Glomerular endothelial cell (primary cell): ENCODE data around the gene KIF26A. TPM values are rescaled to one million over a fixed set of nuclear protein-coding genes. Genes with fewer than 3 reads are reported as not detected.
"Not testable (repeated sequence)": the region's sequence is repeated elsewhere in the genome, so short reads cannot be mapped to it uniquely, and the experiment has no call there.

ENCODE experiments used
- DNase-seq: peaks from one replicate; pipeline ENCODE4 v3.0.0-alpha.2; 2011; ENCODE audit warnings: low read depth, low spot score; ENCODE audit errors: extremely low read depth
- total RNA-seq: library from RNA; depleted of rRNA; stranded (reverse); fragments of >200 nt; gene quantifications from 2 replicates; pipeline ENCODE4 v1.2.3, GENCODE V29; 2015

KIF26A gene
- total RNA-seq, 1 donor from 2014 or later, result 19.8 TPM

DNA sequence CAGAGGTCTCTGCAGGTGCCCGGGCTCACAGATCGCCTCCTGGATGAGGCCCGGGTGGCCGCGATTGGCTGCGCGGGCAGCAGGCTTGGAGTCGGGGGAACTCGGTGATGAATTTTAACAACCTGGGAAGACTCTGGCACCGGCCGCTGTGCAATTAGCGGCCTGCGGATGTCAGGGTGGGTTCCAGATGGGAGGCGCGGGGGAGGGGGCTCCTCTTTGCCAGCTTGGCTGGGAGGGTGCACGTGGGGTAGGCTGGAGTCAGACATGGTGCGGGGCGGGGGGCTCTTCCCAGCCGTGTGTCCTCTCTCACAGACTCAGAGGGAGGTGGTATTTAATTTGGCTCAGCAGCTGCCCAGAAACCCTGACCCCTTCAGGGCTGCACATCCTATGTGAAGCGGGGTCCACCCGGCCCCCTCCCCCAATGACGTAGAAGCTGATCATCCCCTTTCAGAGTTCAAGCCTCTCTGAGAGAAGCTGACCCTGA is 81.4 kb downstream of the KIF26A start:
- no peak for DNase-seq

DNA sequence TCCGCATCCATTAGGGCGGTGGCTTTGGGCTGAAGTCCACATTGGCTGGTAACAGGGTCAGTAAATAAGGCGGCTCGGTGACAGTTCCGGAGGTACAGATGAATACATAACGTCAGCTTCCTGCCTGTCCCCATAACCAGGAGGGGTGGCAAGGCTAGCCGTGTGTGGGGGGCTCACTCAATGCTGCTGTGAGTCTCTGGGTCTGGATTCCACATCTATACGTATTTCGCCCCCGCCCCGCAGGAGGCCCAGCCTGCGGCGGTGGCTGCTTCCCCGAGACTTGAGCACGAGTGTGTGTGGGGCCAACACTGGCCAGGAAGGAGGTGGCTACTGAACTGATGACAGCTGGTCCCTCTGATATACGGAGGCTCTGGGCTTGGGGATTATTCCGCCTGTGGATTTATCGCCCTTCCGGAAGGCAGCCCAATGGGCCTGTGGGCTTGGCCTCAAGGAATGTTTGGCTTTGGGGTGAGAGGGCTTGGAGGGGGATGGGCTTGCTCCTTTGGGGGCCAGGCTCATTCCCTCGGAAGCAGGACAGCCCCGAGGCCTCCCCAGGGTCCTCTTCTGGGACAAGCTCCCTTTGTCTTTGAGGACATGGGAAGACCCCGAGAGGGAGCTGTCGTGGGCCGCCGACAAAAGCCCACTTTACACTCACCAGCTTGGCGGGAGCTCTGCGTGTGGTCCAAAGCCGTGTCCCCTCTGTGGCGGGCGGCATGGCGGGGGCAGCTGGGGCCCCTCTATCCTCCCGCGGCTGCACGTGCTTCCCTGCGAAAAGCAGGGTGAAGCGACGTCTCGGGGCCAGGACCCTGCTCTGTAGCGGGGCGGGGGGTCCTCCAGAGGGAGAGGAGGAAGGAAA is 82.1 kb downstream of the KIF26A start:
- no peak for DNase-seq

DNA sequence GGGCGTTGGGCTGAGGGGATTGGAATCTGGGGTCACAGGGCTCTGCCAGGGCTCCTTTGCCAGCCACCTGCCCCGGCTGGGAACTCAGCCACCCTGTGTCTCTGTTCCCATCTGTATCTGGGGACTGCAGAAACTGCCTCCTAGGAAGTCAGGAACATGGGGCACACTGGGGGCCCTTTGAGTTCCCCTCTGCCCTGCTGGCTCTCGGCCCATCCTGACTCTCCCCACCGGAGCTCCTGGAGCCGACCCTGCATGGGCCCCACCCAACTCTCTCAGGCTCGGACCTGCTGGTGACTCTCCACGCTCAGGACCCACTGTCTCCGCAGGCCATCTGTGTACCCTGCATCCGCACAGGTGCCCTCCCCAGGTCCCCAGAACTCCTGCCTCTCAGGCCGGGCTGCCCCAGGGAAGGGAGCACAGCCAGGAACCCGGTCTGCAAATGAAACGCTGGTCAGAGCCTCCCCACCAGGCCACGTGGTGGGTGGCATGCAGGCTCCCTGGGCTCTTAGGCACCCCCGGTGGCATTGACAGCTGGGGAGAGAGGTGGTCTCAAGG is 82.8 kb downstream of the KIF26A start:
- DNase-seq, result no peak

DNA sequence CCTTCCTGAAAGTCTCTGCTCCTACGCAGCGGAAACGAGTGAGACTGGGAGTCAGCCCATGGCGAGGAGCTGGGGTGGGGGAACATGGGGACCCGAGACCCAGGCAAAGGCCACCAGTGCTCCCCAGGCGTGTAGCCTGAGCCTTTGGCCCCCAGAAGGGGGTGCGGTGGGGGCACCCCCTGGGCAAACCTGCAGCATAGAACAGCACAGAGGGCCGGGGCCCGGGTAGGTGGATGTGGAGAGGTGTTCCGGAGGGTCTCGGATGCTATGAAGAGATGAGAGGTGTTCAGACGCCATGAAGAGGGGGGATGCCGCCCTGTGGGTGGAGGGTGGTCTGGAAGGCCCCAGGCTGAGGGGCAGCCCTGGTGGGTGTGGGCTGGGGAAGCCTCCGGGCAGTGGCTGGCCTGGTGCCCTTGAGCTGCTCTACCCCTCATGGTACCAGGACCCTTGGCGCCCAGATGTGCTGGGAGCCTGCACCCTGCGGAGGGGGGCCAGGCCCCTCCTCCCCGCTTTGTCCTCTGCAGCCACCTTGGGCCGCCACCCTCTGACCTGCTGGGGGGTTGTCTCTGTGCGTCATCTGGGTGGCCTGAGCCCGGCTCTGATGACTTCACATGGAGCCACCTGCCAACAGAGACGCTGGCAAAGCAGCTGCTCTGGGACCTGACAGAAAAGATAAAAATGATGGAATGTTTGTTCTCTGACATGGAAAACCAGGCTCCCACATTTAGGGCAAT is 83.4 kb downstream of the KIF26A start:
- no peak for DNase-seq

DNA sequence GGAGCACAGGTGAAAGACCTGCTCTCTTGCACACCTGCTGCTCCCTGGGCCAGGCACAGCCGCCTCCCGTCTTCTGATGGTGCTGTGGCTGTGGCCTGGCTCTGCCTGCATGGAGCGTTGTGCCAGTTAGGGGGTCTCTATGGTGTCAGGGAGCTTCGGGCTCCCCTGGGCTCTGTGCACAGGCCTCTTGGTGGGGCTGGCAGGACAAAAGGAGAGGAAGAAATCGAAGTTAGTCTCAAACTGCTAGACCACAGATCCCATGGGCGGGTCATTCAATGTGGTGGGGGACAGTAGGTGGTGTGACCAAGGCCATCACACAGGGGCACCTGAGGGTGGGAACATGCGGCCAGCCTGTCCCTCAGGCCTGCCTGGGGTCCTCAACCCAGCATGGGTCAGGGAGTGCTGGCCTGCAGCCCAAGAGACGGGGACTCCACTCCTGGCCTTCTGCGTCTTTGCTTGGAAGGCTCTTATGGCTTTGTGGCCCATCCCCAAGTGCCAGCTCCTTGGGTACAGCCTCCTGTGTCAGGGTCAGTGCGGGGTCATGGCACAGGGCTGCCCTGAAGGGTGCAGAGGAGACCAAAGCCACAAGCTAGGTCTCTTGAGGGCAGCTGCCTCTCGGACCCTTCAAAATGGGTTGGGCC is 84.1 kb downstream of the KIF26A start:
- DNase-seq, result no peak

DNA sequence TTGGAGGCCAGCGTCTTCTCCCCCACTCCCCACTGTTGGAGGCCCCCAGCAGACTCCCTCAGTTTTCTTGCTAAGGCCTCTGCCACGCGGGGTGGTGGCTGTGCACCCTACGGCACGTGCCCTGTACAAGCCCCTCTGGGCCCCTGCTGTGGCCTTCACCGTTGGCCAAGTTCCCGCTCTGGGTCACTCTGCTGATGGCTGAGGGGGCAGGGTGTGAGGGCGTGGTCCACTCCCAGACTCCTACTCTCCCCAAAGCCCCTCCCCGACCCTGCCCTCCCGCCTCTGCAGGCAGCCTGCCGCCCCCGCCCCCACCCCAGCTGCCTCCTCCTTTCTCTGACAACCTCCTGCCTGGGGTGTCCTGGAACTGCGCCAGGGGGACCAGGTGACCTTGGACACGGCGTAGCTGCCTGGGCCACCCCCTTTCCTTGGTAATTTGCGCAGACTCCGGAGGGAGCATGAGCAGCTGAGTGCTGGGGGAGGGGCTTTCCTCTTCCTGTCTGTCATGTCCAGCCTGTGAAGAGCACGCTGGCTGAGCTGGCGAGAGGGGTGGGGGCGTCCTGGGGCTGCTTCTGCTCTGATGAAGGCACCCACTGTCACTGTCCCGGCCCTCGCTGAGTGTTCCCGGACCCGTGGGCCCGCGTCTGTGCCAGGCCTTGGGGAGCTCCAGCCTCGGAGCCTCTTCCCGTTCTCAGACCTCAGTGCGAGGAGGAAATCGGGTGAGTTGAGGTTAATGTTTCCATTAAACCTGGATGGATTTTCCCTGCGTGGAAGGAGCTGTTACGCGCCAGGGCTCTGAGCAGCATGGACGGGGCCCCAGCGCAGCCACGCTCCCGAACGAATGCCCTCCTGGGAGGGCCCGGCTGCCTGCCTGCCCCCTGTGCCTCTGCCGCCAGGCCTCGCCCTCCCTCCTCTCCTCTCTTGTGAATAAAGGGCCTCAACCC is 85.0 kb downstream of the KIF26A start:
- no peak for DNase-seq

DNA sequence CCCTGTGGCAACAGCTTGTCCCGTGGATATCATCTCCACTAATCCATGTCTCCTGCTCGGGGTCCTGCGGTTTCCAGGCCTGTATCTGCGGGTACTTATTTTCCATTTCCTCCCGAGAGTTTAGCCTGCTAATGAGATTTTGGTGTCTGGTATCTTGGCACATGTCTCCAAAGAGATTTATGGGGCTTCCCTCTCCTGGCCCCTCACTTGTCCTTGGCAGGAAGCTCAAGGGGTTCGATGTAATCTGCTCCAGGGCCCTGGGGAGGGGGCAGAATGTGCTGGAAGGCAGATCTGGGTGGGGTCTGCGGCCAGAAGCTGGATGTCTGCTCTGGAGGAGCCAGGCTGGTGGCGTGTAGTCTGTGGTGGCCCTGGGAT is 85.7 kb downstream of the KIF26A start:
- no peak for DNase-seq

DNA sequence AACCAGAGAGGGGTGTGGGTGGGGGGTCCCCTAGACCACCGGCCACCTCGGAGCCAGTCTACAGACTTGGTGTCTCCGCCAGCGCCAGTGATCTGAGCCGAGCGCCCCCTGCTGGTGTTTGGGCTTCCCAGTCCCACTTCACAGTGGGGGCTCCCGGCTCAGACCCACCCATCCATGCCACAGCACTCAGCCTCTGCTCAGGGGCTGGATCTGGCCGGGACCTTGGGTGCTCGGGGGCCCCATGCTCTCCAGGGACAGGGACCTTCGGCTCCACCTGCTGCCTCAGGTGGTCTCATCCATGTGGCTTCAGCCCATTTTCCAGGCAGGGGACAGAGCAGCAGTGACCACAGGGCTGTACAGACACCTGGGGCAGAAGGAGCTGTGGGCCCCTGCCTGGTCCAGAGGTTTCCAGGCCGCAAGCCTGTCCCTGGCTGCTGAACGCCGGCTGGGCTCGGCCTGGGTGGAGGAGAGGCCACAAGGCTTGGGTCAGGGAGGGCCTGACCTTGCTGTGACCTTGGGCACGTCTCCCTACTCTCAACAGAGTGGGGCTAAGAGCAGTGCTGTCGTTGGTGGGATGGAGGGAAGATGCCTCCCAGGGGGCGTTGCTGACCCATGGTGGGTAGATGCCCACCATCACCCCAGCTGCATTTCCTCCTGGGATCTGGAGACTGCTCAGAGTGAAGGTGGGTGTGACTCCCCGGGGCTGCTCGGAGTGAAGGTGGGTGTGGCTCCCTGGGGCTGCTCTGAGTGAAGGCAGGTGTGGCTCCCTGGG is 86.3 kb downstream of the KIF26A start:
- no peak for DNase-seq

DNA sequence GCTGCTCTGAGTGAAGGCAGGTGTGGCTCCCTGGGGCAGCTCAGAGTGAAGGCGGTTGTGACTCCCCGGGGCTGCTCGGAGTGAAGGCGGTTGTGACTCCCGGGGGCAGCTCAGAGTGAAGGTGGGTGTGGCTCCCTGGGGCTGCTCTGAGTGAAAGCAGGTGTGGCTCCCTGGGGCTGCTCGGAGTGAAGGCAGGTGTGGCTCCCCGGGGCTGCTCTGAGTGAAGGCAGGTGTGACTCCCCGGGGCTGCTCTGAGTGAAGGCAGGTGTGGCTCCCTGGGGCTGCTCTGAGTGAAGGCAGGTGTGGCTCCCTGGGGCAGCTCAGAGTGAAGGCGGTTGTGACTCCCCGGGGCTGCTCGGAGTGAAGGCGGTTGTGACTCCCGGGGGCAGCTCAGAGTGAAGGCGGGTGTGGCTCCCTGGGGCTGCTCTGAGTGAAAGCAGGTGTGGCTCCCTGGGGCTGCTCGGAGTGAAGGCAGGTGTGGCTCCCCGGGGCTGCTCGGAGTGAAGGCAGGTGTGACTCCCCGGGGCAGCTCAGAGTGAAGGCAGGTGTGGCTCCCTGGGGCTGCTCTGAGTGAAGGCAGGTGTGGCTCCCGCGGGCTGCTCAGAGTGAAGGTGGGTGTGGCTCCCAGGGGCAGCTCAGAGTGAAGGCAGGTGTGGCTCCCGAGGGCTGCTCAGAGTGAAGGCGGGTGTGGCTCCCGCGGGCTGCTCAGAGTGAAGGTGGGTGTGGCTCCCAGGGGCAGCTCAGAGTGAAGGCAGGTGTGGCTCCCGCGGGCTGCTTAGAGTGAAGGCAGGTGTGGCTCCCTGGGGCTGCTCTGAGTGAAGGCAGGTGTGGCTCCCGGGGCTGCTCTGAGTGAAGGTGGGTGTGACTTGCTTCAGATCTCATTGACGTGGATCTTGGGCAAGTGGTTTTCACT is 87.1 kb downstream of the KIF26A start:
- DNase-seq, result not testable (repeated sequence)

DNA sequence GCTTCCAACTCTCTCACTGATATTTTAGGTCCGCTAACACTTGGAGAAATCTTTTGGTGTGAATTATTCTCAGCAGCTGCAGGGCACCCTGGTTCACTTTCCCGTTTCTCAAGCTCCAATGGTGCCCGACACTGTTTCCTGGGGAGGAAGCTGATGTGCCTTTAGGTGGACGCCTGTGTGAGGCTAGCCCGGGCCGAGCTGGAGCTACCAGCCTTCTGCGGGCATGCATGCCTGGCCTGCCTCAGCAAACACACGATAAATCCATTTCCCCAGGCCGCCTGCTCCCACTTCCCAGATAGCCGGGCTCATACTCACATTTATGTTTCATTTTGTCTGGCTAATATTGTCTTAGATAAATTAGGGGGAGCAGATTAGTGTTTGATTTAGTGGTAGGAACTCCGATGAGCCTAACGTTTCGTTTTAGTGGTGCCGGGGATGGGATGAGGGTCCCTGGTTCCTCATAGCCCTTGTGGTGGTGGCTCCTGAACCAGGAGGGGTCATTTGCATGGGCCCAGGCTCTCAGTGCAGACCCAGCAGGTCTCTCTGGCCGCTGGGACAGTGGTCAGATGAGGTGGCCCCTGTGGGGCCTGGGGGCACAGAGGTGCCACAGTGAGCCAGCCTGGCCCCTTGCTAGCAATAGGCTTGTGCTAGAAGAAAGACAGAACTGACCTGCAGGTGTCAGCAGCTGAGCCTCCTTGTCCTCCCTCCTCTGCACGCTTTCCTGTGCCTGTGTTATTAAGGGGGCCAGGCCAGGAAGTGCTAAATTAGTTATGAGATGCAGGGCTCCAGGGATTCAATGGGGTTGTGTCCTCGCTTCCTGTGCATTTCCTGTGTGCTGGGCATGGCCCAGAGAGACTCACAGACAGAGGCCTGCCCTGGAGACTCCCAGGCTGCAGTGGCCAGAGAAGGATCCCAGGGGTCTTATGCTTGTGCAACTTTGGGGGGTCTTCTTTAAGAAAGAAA is 88.3 kb downstream of the KIF26A start:
- DNase-seq, result no peak

DNA sequence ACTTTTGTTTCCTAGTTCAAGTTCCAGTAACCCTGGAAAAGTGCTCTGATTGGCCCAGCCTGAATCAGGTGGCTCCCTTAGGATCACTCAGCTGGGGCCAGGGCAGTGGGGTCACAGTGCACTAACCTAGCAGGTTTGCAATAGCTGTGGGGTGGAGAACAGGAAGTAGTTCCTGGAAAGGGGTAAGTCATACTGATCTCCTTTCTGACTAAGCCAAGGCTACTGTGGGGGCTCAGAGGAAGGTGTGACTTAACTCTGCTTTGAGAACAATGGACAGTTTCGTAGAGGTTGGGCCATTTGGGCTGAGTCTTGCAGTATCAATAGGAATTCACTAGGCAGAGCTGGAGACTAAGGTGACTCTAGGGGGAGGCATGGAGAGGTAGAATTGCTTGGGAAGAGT is 89.4 kb downstream of the KIF26A start:
- no peak for DNase-seq

DNA sequence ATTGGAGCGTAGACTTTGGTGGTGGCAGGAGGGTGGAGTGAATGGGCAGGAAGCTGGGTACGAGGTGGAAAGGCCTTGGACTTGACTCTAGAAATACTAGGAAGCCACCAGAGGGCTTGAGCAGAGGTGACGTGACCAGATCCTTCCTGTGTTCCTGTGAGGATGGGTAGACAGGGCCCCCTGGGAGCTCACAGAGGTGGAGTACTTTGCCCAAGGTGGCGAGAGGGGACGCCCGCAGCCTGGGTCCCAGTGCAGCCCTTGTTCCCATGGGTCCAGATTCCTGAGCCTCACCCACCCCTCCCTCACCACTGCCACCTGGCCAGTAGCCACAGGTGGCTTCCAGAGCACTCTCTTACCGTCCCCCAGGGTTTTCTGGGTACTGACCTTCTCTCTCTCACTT is 89.8 kb downstream of the KIF26A start:
- no peak for DNase-seq

DNA sequence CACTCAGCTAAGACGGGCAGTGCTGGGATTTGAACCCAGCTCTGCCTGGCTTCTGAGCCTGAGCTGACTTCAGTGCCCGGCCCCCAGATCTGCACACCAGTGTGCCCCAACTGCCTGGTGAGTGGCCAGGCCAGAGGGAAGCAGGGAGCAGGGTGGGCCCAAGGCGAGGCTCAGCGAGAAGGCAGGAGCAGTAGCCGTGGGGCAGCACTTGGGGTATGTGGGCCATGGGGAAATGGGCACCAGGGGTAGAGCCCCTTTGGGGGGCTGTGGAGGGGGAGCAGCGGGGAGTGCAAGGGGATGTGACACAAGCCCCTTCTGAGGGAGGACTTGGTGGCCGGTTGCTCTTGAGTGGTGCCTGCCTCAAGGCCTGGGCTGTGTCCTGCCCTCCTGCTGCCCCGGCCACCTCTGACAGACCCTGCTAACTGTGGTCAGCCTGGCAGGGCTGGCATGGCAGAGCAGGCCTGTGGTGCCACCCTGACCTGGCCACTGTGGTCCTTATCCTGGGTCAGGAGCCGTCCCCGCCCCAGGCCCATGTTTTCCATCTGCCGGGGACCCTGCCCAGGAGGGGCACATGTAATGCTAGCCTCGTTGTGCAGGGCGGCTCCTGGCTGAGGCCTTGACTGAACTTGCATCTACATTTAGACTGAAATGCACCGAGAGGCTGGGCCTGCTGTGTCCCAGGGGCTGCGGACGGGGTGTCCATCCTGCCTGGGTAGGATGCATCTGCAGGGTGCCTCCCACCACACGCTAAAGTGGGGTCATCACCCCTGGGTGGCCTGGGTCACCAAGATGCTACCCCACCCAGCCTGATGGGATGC is 90.5 kb downstream of the KIF26A start:
- DNase-seq, result no peak

DNA sequence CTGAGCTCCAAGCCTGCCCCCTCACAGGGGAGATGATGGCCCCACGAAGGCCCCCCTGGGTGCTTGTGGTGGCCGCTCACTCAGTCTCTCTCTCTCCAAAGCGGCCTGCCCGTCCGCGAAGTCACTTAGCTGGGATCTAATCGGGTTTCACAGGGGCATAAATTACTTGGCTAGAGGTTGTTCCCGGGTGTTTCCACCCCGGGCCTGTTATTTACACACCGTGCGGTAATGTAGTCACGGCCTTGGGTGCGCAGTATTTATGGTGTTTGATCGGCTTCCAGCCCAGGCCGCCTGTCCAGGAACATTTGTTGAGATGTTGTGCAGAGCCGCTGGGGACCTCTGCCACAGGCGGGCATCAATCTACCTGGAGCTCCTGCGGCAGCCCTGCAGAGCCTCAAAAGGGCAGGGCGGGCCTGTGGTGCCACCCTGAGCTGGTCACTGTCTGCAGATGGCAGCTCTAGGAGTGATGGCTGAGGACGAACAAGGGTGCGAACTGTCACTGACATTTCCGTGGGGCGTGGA is 91.2 kb downstream of the KIF26A start:
- DNase-seq, result no peak

DNA sequence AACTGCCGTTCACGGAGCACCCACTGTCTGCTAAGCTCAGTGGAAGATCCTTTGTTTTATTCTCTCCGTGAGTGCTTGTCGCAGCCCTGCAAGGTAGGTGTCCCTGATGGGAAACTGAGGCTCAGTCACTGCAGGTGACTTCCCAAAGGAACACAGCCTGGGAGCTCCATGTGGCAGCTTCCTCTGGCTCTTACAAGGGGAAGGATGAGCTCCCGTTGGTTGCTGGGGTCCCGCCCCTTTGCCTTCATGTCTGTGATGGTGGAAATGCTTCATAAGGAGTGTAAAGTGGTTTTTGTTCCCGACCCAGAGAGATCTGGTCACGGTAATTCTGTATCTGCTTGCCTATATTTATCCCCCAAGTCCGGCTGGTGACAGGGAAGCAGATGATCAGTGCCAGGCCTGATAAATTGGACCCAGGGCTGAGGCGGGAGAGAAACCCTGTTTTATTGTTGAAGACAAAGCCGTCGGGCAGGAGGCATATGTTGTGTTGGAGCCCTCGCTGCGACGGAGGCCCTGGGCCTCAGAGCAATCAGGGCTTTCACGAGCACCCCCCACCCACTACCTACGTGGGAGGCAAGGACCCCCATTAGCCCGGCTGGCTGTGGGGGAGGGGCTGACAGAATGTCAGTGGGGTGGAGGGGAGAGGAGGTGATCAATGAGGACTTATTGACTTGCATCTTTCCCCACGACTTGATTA is 91.9 kb downstream of the KIF26A start:
- DNase-seq, result no peak
